HL-60 (cell line): ENCODE results near the gene FDCSP.

ENCODE experiments used
- GABPA ChIP-seq: IDR thresholded peaks from 2 replicates; pipeline ENCODE4 v1.6.1; 2012; ENCODE audit warnings: low read depth
- POLR2AphosphoS5 ChIP-seq: IDR thresholded peaks from 2 replicates; pipeline ENCODE4 v1.6.1; 2012; ENCODE audit warnings: low read depth
- SPI1 ChIP-seq: IDR thresholded peaks from 2 replicates; pipeline ENCODE4 v1.6.1; 2012; ENCODE audit warnings: low read depth, mild to moderate bottlenecking, borderline replicate concordance
- TF ChIP-seq, protein P1 (sequence below): IDR thresholded peaks from one replicate; pipeline ENCODE4 v1.5.1; 2011; ENCODE audit warnings: low read length, control low read depth, inconsistent platforms; ENCODE audit not compliant: insufficient read depth
- TF ChIP-seq, protein P2 (sequence below): IDR thresholded peaks from 2 replicates; pipeline ENCODE4 v1.6.1; 2012; ENCODE audit warnings: low read depth; ENCODE audit not compliant: insufficient replicate concordance

DNA sequence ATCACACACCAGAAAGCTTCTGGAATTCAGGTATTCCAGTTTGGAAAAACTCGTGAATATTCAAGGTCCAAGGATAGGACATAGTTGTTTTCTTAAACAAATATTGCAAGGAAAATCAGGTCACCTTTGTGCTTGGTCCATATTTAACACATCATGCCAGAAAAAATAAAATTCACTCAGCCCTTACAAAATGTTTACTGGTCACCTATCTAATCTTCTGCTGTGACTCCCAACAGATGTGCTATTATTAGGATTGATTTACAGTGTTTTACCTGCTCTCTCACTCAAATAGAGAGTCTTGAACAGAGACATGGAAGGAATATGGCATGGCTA is 26.0 kb downstream of the FDCSP start:
- TF ChIP-seq, protein P1, sequence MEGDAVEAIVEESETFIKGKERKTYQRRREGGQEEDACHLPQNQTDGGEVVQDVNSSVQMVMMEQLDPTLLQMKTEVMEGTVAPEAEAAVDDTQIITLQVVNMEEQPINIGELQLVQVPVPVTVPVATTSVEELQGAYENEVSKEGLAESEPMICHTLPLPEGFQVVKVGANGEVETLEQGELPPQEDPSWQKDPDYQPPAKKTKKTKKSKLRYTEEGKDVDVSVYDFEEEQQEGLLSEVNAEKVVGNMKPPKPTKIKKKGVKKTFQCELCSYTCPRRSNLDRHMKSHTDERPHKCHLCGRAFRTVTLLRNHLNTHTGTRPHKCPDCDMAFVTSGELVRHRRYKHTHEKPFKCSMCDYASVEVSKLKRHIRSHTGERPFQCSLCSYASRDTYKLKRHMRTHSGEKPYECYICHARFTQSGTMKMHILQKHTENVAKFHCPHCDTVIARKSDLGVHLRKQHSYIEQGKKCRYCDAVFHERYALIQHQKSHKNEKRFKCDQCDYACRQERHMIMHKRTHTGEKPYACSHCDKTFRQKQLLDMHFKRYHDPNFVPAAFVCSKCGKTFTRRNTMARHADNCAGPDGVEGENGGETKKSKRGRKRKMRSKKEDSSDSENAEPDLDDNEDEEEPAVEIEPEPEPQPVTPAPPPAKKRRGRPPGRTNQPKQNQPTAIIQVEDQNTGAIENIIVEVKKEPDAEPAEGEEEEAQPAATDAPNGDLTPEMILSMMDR, result no peak
- TF ChIP-seq GABPA (no peak), POLR2AphosphoS5 (no peak), SPI1 (no peak)
- TF ChIP-seq, protein P2, sequence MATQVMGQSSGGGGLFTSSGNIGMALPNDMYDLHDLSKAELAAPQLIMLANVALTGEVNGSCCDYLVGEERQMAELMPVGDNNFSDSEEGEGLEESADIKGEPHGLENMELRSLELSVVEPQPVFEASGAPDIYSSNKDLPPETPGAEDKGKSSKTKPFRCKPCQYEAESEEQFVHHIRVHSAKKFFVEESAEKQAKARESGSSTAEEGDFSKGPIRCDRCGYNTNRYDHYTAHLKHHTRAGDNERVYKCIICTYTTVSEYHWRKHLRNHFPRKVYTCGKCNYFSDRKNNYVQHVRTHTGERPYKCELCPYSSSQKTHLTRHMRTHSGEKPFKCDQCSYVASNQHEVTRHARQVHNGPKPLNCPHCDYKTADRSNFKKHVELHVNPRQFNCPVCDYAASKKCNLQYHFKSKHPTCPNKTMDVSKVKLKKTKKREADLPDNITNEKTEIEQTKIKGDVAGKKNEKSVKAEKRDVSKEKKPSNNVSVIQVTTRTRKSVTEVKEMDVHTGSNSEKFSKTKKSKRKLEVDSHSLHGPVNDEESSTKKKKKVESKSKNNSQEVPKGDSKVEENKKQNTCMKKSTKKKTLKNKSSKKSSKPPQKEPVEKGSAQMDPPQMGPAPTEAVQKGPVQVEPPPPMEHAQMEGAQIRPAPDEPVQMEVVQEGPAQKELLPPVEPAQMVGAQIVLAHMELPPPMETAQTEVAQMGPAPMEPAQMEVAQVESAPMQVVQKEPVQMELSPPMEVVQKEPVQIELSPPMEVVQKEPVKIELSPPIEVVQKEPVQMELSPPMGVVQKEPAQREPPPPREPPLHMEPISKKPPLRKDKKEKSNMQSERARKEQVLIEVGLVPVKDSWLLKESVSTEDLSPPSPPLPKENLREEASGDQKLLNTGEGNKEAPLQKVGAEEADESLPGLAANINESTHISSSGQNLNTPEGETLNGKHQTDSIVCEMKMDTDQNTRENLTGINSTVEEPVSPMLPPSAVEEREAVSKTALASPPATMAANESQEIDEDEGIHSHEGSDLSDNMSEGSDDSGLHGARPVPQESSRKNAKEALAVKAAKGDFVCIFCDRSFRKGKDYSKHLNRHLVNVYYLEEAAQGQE, result no peak
